ENCODE results near the gene MUCL3.
"Not testable (repeated sequence)": the region's sequence is repeated elsewhere in the genome, so short reads cannot be mapped to it uniquely, and the experiment has no call there.

MUCL3 gene

GRCh38 chr6:30947231-30947630, 6.5 kb downstream of the MUCL3 start:
- peaks cover 22% of the 10 kb centered on the region for H3K27me3 Mint-ChIP-seq
- H3K4me1 Mint-ChIP-seq = no peaks in the 10 kb centered on the region

GRCh38 chr6:30948811-30949210, 8.0 kb downstream of the MUCL3 start:
- Mint-ChIP-seq H3K9me3 (no peaks in the 10 kb centered on the region), H3K36me3 (peaks cover 1% of the 10 kb centered on the region), H3K27ac (no peak overlapping the region), H3K27me3 (peaks cover 14% of the 10 kb centered on the region), H3K4me1 (no peaks in the 10 kb centered on the region), H3K4me3 (no peak overlapping the region)

More at GRCh38 chr6:30947231-30947630, 6.5 kb downstream of the MUCL3 start:
- Mint-ChIP-seq H3K27ac (no peak overlapping the region), H3K4me3 (no peak overlapping the region), H3K36me3 (peaks cover 1% of the 10 kb centered on the region), H3K9me3 (no peaks in the 10 kb centered on the region)

- H3K27ac Mint-ChIP-seq = no peak overlapping the region
- H3K4me3 Mint-ChIP-seq = no peak overlapping the region
- H3K27me3 Mint-ChIP-seq = peaks cover 7% of the 10 kb centered on the region
- H3K36me3 Mint-ChIP-seq = peaks cover 1% of the 10 kb centered on the region
- H3K4me1 Mint-ChIP-seq = peaks cover 10% of the 10 kb centered on the region
- no peaks in the 10 kb centered on the region for H3K9me3 Mint-ChIP-seq
These were observed 11.2 kb downstream of the MUCL3 start for GRCh38 chr6:30951907-30952469.

GRCh38 chr6:30954631-30955366, 14.0 kb downstream of the MUCL3 start:
- Mint-ChIP-seq H3K27ac (peak overlapping the region; percentile 69), H3K4me3 (peak overlapping the region; percentile 84), H3K27me3 (peaks cover 6% of the 10 kb centered on the region), H3K4me1 (peaks cover 20% of the 10 kb centered on the region), H3K9me3 (no peaks in the 10 kb centered on the region), H3K36me3 (no peaks in the 10 kb centered on the region)

GRCh38 chr6:30955367-30956042, 14.7 kb downstream of the MUCL3 start:
- peaks cover 20% of the 10 kb centered on the region for H3K4me1 Mint-ChIP-seq
- no peaks in the 10 kb centered on the region for H3K9me3 Mint-ChIP-seq
- H3K27me3 Mint-ChIP-seq = peaks cover 6% of the 10 kb centered on the region
- peak overlapping the region; percentile 84 for H3K4me3 Mint-ChIP-seq
- H3K36me3 Mint-ChIP-seq = no peaks in the 10 kb centered on the region
- H3K27ac Mint-ChIP-seq = peak overlapping the region; percentile 69

GRCh38 chr6:30957716-30958115, 16.9 kb downstream of the MUCL3 start:
- H3K36me3 Mint-ChIP-seq = no peaks in the 10 kb centered on the region
- peaks cover 20% of the 10 kb centered on the region for H3K4me1 Mint-ChIP-seq
- H3K27ac Mint-ChIP-seq = no peak overlapping the region
- peaks cover 6% of the 10 kb centered on the region for H3K27me3 Mint-ChIP-seq
- no peak overlapping the region for H3K4me3 Mint-ChIP-seq
- H3K9me3 Mint-ChIP-seq = no peaks in the 10 kb centered on the region

GRCh38 chr6:30960907-30961673, 20.3 kb downstream of the MUCL3 start:
- Mint-ChIP-seq H3K4me3 (no peak overlapping the region), H3K4me1 (peaks cover 16% of the 10 kb centered on the region), H3K27me3 (peaks cover 6% of the 10 kb centered on the region), H3K27ac (no peak overlapping the region), H3K36me3 (no peaks in the 10 kb centered on the region), H3K9me3 (no peaks in the 10 kb centered on the region)

GRCh38 chr6:30962716-30963115, 21.9 kb downstream of the MUCL3 start:
- Mint-ChIP-seq H3K27me3 (peaks cover 6% of the 10 kb centered on the region), H3K27ac (no peak overlapping the region), H3K4me1 (peaks cover 7% of the 10 kb centered on the region), H3K4me3 (no peak overlapping the region), H3K36me3 (no peaks in the 10 kb centered on the region), H3K9me3 (no peaks in the 10 kb centered on the region)

- Mint-ChIP-seq H3K27me3 (peaks cover 4% of the 10 kb centered on the region), H3K4me3 (no peak overlapping the region), H3K27ac (no peak overlapping the region), H3K4me1 (no peaks in the 10 kb centered on the region), H3K9me3 (no peaks in the 10 kb centered on the region), H3K36me3 (no peaks in the 10 kb centered on the region)
These were observed 22.9 kb downstream of the MUCL3 start for GRCh38 chr6:30963641-30964040.

- Mint-ChIP-seq H3K4me1 (no peaks in the 10 kb centered on the region), H3K27ac (no peak overlapping the region), H3K36me3 (no peaks in the 10 kb centered on the region), H3K27me3 (peaks cover 4% of the 10 kb centered on the region), H3K9me3 (no peaks in the 10 kb centered on the region), H3K4me3 (no peak overlapping the region)
These were observed 23.3 kb downstream of the MUCL3 start for GRCh38 chr6:30964075-30964474.

- H3K9me3 Mint-ChIP-seq = no peaks in the 10 kb centered on the region
- H3K27me3 Mint-ChIP-seq = peaks cover 2% of the 10 kb centered on the region
- no peak overlapping the region for H3K27ac Mint-ChIP-seq
- no peaks in the 10 kb centered on the region for H3K36me3 Mint-ChIP-seq
- no peak overlapping the region for H3K4me3 Mint-ChIP-seq
- no peaks in the 10 kb centered on the region for H3K4me1 Mint-ChIP-seq
These were observed 24.4 kb downstream of the MUCL3 start for GRCh38 chr6:30965140-30965601.

- Mint-ChIP-seq H3K4me1 (no peaks in the 10 kb centered on the region), H3K4me3 (no peak overlapping the region), H3K9me3 (no peaks in the 10 kb centered on the region), H3K27me3 (peaks cover 2% of the 10 kb centered on the region), H3K36me3 (no peaks in the 10 kb centered on the region), H3K27ac (no peak overlapping the region)
These were observed 25.4 kb downstream of the MUCL3 start for GRCh38 chr6:30966154-30966553.

GRCh38 chr6:30969171-30969570, 28.4 kb downstream of the MUCL3 start:
- H3K27me3 Mint-ChIP-seq, H3K4me3 Mint-ChIP-seq, H3K4me1 Mint-ChIP-seq, H3K36me3 Mint-ChIP-seq, H3K9me3 Mint-ChIP-seq: not testable (repeated sequence)
- peak overlapping the region; percentile 4 for H3K27ac Mint-ChIP-seq

GRCh38 chr6:30970946-30971345, 30.2 kb downstream of the MUCL3 start:
- Mint-ChIP-seq H3K27ac (no peak overlapping the region), H3K9me3 (no peaks in the 10 kb centered on the region), H3K4me1 (no peaks in the 10 kb centered on the region), H3K27me3 (no peaks in the 10 kb centered on the region), H3K36me3 (no peaks in the 10 kb centered on the region), H3K4me3 (no peak overlapping the region)

- no peaks in the 10 kb centered on the region for H3K36me3 Mint-ChIP-seq
- H3K27me3 Mint-ChIP-seq = no peaks in the 10 kb centered on the region
- H3K4me3 Mint-ChIP-seq = no peak overlapping the region
- H3K27ac Mint-ChIP-seq = no peak overlapping the region
- no peaks in the 10 kb centered on the region for H3K4me1 Mint-ChIP-seq
- H3K9me3 Mint-ChIP-seq = no peaks in the 10 kb centered on the region
These were observed 32.0 kb downstream of the MUCL3 start for GRCh38 chr6:30972816-30973215.
